ENCODE data around the gene ATXN7L3.

ATXN7L3 gene

GRCh38 chr17:44176257-44176656, 23.4 kb downstream of the ATXN7L3 start:
- peaks cover 0 to 50% (median 30%) of the 10 kb centered on the region in 3 donors for H3K36me3 ChIP-seq
- no peak for TF ChIP-seq CTCF (IDR thresholded peaks at IDR 0.05)
- no peak for DNase-seq
- H3K9me3 ChIP-seq: no peaks in the 10 kb centered on the region
- H3K4me3 ChIP-seq: no peak overlapping the region
- intact Hi-C loops (cut with DNase I; ENCODE audit: low total_unique reads): no loop called here
- H3K27me3 ChIP-seq: no peaks in the 10 kb centered on the region
- H3K27ac ChIP-seq: no peak overlapping the region
- peaks cover 0 to 10% (median under 1%) of the 10 kb centered on the region in 4 donors for H3K4me1 ChIP-seq

GRCh38 chr17:44174427-44174826, 25.3 kb downstream of the ATXN7L3 start:
- H3K36me3 ChIP-seq: peaks cover 0 to 49% (median 30%) of the 10 kb centered on the region in 3 donors
- TF ChIP-seq CTCF (IDR thresholded peaks at IDR 0.05): no peak
- peaks cover 0 to 27% (median 13%) of the 10 kb centered on the region in 4 donors for H3K4me1 ChIP-seq
- DNase-seq: no peak
- H3K9me3 ChIP-seq: no peaks in the 10 kb centered on the region
- no peaks in the 10 kb centered on the region for H3K27me3 ChIP-seq
- intact Hi-C loops (cut with DNase I; ENCODE audit: low total_unique reads): no loop called here
- H3K4me3 ChIP-seq: no peak overlapping the region
- H3K27ac ChIP-seq: no peak overlapping the region

DNA sequence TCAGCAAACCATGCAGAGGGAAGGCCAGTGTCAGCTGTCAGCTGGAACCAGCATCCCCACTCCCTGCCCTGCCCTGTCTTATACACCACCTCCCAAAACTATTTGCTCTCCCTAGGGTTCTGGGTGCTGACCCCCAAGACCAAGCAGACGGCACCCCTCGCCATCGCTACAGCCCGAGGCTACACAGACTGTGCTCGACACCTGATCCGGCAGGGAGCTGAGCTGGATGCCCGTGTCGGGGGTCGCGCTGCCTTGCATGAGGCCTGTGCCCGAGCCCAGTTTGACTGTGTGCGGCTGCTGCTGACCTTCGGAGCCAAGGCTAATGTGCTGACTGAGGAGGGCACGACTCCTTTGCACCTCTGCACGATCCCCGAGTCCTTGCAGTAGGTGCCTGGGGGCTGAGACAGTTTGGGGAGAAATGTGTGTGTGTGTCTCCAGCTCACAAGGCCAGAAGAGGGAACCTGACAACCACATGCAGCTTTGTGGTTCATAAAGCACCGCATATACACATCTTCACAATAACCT, 27.7 kb downstream of the ATXN7L3 start:
- Histone ChIP-seq H3K9me3 (no peaks in the 10 kb centered on the region), H3K36me3 (peaks cover 0 to 25% (median 6%) of the 10 kb centered on the region in 3 donors), H3K27ac (peak overlapping the region in 1 of 2 donors; percentile 89), H3K4me3 (no peak overlapping the region), H3K4me1 (peaks cover 0 to 35% (median 19%) of the 10 kb centered on the region in 4 donors), H3K27me3 (no peaks in the 10 kb centered on the region)
- TF ChIP-seq CTCF (IDR thresholded peaks at IDR 0.05): no peak
- intact Hi-C loops (cut with DNase I; ENCODE audit: low total_unique reads): loop anchor here (2.0 kb wide), 1 partner anchor 39 kb away; no protein-coding TSS in a partner anchor
- DNase-seq: no peak

DNA sequence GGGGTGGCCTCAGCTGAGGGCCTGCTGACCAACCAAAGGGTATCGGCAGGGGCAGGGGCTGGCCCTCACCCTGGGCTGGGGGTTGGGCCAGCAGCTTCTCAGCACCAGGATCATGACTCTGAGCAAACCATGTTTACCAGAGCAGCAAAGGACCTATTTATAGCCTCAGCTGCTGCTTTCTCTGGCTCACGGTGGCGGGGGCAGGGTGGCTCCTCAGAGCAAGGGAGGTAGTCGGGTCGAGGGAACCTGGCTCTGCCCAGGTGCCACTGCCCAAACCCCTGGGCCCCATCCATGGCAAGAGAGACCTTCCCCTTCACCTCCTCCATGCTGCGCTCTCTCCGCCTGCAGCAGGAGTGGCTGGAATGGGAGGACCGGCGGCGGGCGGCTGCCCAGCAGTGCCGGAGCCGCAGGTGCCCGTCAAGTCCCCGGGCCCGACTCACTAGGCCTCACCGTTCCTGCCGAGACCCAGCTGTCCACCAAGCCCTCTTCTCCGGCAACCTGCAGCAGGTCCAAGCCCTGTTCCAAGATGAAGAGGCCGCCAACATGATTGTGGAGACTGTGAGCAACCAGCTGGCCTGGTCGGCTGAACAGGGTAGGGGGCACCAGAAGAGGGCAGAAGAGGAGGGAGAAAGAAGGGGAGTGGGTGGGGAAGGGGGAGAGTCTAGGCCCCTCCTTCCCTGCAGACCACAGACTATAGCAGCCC, 29.0 kb downstream of the ATXN7L3 start, which contains the start of gene ASB16:
Gene ASB16, plus strand, starts transcription at position 206 of the 703 bp plus-strand sequence. Its CDS starts 86 bp downstream, at position 292.
- no peak for TF ChIP-seq CTCF (IDR thresholded peaks at IDR 0.05)
- DNase-seq: peak in 1 of 2 donors; percentile 76
- Histone ChIP-seq H3K27ac (peak within 1 kb of the TSS; percentile 89), H3K4me1 (peaks cover 0 to 35% (median 19%) of the 10 kb centered on the region in 4 donors), H3K27me3 (no peaks in the 10 kb centered on the region), H3K4me3 (peak within 1 kb of the TSS; percentile 58 to 61), H3K9me3 (no peaks in the 10 kb centered on the region), H3K36me3 (peaks cover 0 to 11% (median 0%) of the 10 kb centered on the region in 3 donors)
- intact Hi-C loops (cut with DNase I; ENCODE audit: low total_unique reads): loop anchor here (2.0 kb wide), 1 partner anchor 40 kb away; no protein-coding TSS in a partner anchor

DNA sequence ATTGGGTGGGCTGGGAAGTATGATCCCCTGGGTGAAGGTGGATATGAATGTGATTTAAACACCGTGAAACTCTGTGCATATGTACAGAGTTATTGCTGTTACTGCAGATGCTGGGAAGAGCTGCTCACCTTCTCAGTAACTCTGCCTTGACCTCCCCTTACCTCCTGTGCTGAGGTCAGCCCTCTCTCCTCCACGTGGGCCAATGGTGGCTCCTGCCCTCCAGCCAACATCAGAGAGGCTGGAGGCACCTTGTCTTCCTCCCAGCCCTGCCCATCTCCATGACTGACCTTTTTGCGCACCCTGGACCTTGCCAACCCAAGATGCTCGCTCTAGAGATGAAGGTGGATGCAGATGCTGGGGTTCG, 29.6 kb downstream of the ATXN7L3 start:
- H3K27me3 ChIP-seq: no peaks in the 10 kb centered on the region
- H3K9me3 ChIP-seq: no peaks in the 10 kb centered on the region
- TF ChIP-seq CTCF (IDR thresholded peaks at IDR 0.05): no peak
- peaks cover 0 to 35% (median 19%) of the 10 kb centered on the region in 4 donors for H3K4me1 ChIP-seq
- H3K36me3 ChIP-seq: peaks cover 0 to 9% (median 0%) of the 10 kb centered on the region in 3 donors
- H3K27ac ChIP-seq: peak overlapping the region; percentile 89
- no peak for DNase-seq
- peak overlapping the region; percentile 58 to 61 for H3K4me3 ChIP-seq
- intact Hi-C loops (cut with DNase I; ENCODE audit: low total_unique reads): loop anchor here (2.0 kb wide), 1 partner anchor 41 kb away; no protein-coding TSS in a partner anchor
